CD4-positive, alpha-beta memory T cell (primary cell): Measurements from ENCODE around the gene DOCK11. TPM values are rescaled to one million over a fixed set of nuclear protein-coding genes. Genes with fewer than 3 reads are reported as not detected.

Experiments
- CTCF ChIA-PET: fragments of 350-600 bp; sonication (Branson Sonifier 250); formaldehyde crosslinking; loops from one replicate; lab custom pipeline; 2021; ENCODE audit warnings: inconsistent platforms; ENCODE audit not compliant: partially characterized antibody; lab: Charles Lee
- POLR2A ChIA-PET: fragments of 350-600 bp; sonication (Branson Sonifier 250); formaldehyde crosslinking; loops from one replicate; lab custom pipeline; 2021; ENCODE audit not compliant: partially characterized antibody; lab: Charles Lee
- DNase-seq, 5 donors: peaks; one replicate each; pipeline versions ENCODE4 v3.0.0 to v3.0.0-alpha.2; 2020 to 2022; ENCODE audit warnings: mixed read lengths in 1 of 5
- H3K27ac ChIP-seq: one replicate; pipeline ENCODE4 v1.7.0; 2013; ENCODE audit warnings: low read depth, low read length
- H3K27me3 ChIP-seq: 2 replicates; pipeline ENCODE4 v1.7.0; 2013; ENCODE audit warnings: mild to moderate bottlenecking, low read length, moderate library complexity; ENCODE audit not compliant: insufficient read depth
- H3K36me3 ChIP-seq: 2 replicates; pipeline ENCODE4 v1.7.0; 2013; ENCODE audit warnings: mild to moderate bottlenecking, low read length, moderate library complexity; ENCODE audit not compliant: insufficient read depth
- H3K4me1 ChIP-seq: 2 replicates; pipeline ENCODE4 v1.7.0; 2013; ENCODE audit warnings: mild to moderate bottlenecking, low read length, moderate library complexity; ENCODE audit not compliant: insufficient read depth
- H3K4me3 ChIP-seq, 2 donors: one replicate each; pipeline ENCODE4 v1.7.0; 2013; ENCODE audit warnings: low read length in 2 of 2, mild to moderate bottlenecking in 1 of 2
- H3K9me3 ChIP-seq, 2 donors: one replicate each; pipeline ENCODE4 v1.7.0; 2013; ENCODE audit warnings: low read length in 2 of 2, control low read depth in 1 of 2; ENCODE audit not compliant: control insufficient read depth in 1 of 2
- H3K27ac Mint-ChIP-seq, 7 donors: one replicate each; pipeline ENCODE4 v1.8.0; 2020 to 2021; ENCODE audit warnings: mixed read lengths in 7 of 7, mild to moderate bottlenecking in 6 of 7, inconsistent platforms in 3 of 7, moderate library complexity in 3 of 7
- H3K27me3 Mint-ChIP-seq, 2 donors: one replicate each; pipeline ENCODE4 v1.8.0; 2020 to 2021; ENCODE audit warnings: mixed read lengths in 2 of 2
- H3K36me3 Mint-ChIP-seq, 2 donors: one replicate each; pipeline ENCODE4 v1.8.0; 2020 to 2021; ENCODE audit warnings: mixed read lengths in 2 of 2, inconsistent platforms in 1 of 2, mild to moderate bottlenecking in 1 of 2
- H3K4me1 Mint-ChIP-seq, 4 donors: one replicate each; pipeline ENCODE4 v1.8.0; 2020 to 2021; ENCODE audit warnings: mixed read lengths in 4 of 4, mild to moderate bottlenecking in 1 of 4
- H3K4me3 Mint-ChIP-seq, 8 donors: one replicate each; pipeline ENCODE4 v1.8.0; 2020 to 2021; ENCODE audit warnings: mixed read lengths in 8 of 8, mild to moderate bottlenecking in 7 of 8, moderate library complexity in 6 of 8, inconsistent platforms in 3 of 8
- H3K9me3 Mint-ChIP-seq, 8 donors: one replicate each; pipeline ENCODE4 v1.8.0; 2020 to 2021; ENCODE audit warnings: mixed read lengths in 8 of 8, mild to moderate bottlenecking in 5 of 8, inconsistent platforms in 3 of 8, moderate library complexity in 1 of 8
- intact Hi-C: fragments of 100-400 bp; cut with micrococcal nuclease; formaldehyde crosslinking; loops from one replicate; pipeline ENCODE4 v1.15.1; 2023
- polyA plus RNA-seq, 2 donors: library from polyadenylated mRNA; unstranded; fragments of 300-500 nt; fragmentation: Illumina TruSeq; gene quantifications; one replicate each; pipeline ENCODE4 v1.2.3, GENCODE V29; 2021
- total RNA-seq, 2 experiments: library from RNA; stranded (reverse); gene quantifications; one replicate each; pipeline ENCODE4 v1.2.3, GENCODE V29; 2021

DOCK11 gene
- total and polyA plus RNA-seq, 4 experiments from 2014 or later, result 14.5 to 112 (median 75.0) TPM

GRCh38 chrX:118685393-118685792 is 189.8 kb downstream of the DOCK11 start:
- ChIA-PET POLR2A (no interaction called here), CTCF (no interaction called here)
- Histone ChIP-seq H3K4me1 (no peaks in the 10 kb centered on the region), H3K27ac (no peak overlapping the region), H3K4me3 (no peak overlapping the region), H3K9me3 (no peaks in the 10 kb centered on the region), H3K36me3 (peaks cover 20% of the 10 kb centered on the region), H3K27me3 (no peaks in the 10 kb centered on the region)
- Mint-ChIP-seq H3K4me3 (no peak overlapping the region), H3K36me3 (peaks cover 7 to 45% of the 10 kb centered on the region in 2 donors), H3K4me1 (peaks cover 0 to 2% (median 0%) of the 10 kb centered on the region in 4 donors), H3K27ac (no peak overlapping the region), H3K9me3 (peaks cover 0 to 5% (median 0%) of the 10 kb centered on the region in 8 donors), H3K27me3 (no peaks in the 10 kb centered on the region)
- intact Hi-C loops, result no loop called here
- no peak for DNase-seq

GRCh38 chrX:118688935-118689334 is 193.3 kb downstream of the DOCK11 start:
- no peak overlapping the region for H3K27ac Mint-ChIP-seq

GRCh38 chrX:118693843-118694242 is 198.2 kb downstream of the DOCK11 start:
- Histone ChIP-seq H3K27ac (no peak overlapping the region), H3K9me3 (no peaks in the 10 kb centered on the region), H3K4me3 (no peak overlapping the region), H3K36me3 (no peaks in the 10 kb centered on the region), H3K4me1 (no peaks in the 10 kb centered on the region), H3K27me3 (no peaks in the 10 kb centered on the region)
- ChIA-PET POLR2A (no interaction called here), CTCF (no interaction called here)
- no peak for DNase-seq
- Mint-ChIP-seq H3K4me1 (peaks cover 0 to 3% (median 0%) of the 10 kb centered on the region in 4 donors), H3K27ac (peak overlapping the region in 1 of 7 donors; percentile 29), H3K36me3 (peaks cover 0 to 16% of the 10 kb centered on the region in 2 donors), H3K27me3 (no peaks in the 10 kb centered on the region), H3K9me3 (peaks cover 0 to 5% (median 0%) of the 10 kb centered on the region in 8 donors), H3K4me3 (no peak overlapping the region)
- intact Hi-C loops, result no loop called here

More at GRCh38 chrX:118688935-118689334, 193.3 kb downstream of the DOCK11 start:
- no peak overlapping the region for H3K4me3 Mint-ChIP-seq
- POLR2A ChIA-PET, result no interaction called here
- no peak overlapping the region for H3K4me3 ChIP-seq
- intact Hi-C loops, result no loop called here
- CTCF ChIA-PET, result no interaction called here
- no peaks in the 10 kb centered on the region for H3K27me3 Mint-ChIP-seq
- no peaks in the 10 kb centered on the region for H3K27me3 ChIP-seq
- DNase-seq, result no peak
- peaks cover 0 to 2% (median 0%) of the 10 kb centered on the region in 4 donors for H3K4me1 Mint-ChIP-seq
- H3K9me3 Mint-ChIP-seq, result peaks cover 0 to 5% (median 0%) of the 10 kb centered on the region in 8 donors
- H3K27ac ChIP-seq, result no peak overlapping the region
- peaks cover 8% of the 10 kb centered on the region for H3K36me3 ChIP-seq
- no peaks in the 10 kb centered on the region for H3K4me1 ChIP-seq
- peaks cover 7 to 28% of the 10 kb centered on the region in 2 donors for H3K36me3 Mint-ChIP-seq
- H3K9me3 ChIP-seq, result no peaks in the 10 kb centered on the region

- no peaks in the 10 kb centered on the region for H3K4me1 ChIP-seq
- no peaks in the 10 kb centered on the region for H3K9me3 ChIP-seq
- H3K27me3 ChIP-seq, result no peaks in the 10 kb centered on the region
- intact Hi-C loops, result no loop called here
- Mint-ChIP-seq H3K27me3 (no peaks in the 10 kb centered on the region), H3K27ac (no peak overlapping the region), H3K4me3 (no peak overlapping the region), H3K4me1 (peaks cover 0 to 1% (median 0%) of the 10 kb centered on the region in 4 donors), H3K9me3 (peaks cover 0 to 3% (median 0%) of the 10 kb centered on the region in 8 donors), H3K36me3 (peaks cover 0 to 11% of the 10 kb centered on the region in 2 donors)
- no peak overlapping the region for H3K27ac ChIP-seq
- no peak overlapping the region for H3K4me3 ChIP-seq
- DNase-seq, result no peak
- ChIA-PET POLR2A (no interaction called here), CTCF (no interaction called here)
- no peaks in the 10 kb centered on the region for H3K36me3 ChIP-seq
These were observed 199.0 kb downstream of the DOCK11 start for GRCh38 chrX:118694638-118695037.

GRCh38 chrX:118698516-118699170 is 203.0 kb downstream of the DOCK11 start:
- no peaks in the 10 kb centered on the region for H3K36me3 ChIP-seq
- ChIA-PET POLR2A (no interaction called here), CTCF (no interaction called here)
- Mint-ChIP-seq H3K4me1 (peaks cover 1 to 7% (median 5%) of the 10 kb centered on the region in 4 donors), H3K9me3 (no peaks in the 10 kb centered on the region), H3K27ac (peak overlapping the region in 4 of 7 donors; percentile 22 to 47 (median 34)), H3K36me3 (peaks cover 0 to 3% of the 10 kb centered on the region in 2 donors), H3K27me3 (no peaks in the 10 kb centered on the region), H3K4me3 (no peak overlapping the region)
- H3K4me1 ChIP-seq, result no peaks in the 10 kb centered on the region
- no peak for DNase-seq
- no peak overlapping the region for H3K27ac ChIP-seq
- no peaks in the 10 kb centered on the region for H3K27me3 ChIP-seq
- no peak overlapping the region for H3K4me3 ChIP-seq
- intact Hi-C loops, result no loop called here
- no peaks in the 10 kb centered on the region for H3K9me3 ChIP-seq

GRCh38 chrX:118702741-118703140 is 207.1 kb downstream of the DOCK11 start:
- Mint-ChIP-seq H3K4me3 (no peak overlapping the region), H3K27me3 (no peaks in the 10 kb centered on the region), H3K4me1 (peaks cover 0 to 10% (median 6%) of the 10 kb centered on the region in 4 donors), H3K36me3 (no peaks in the 10 kb centered on the region), H3K9me3 (peaks cover 0 to 2% (median 0%) of the 10 kb centered on the region in 8 donors), H3K27ac (peak overlapping the region in 1 of 7 donors; percentile 78)
- Histone ChIP-seq H3K27me3 (no peaks in the 10 kb centered on the region), H3K36me3 (no peaks in the 10 kb centered on the region), H3K27ac (no peak overlapping the region), H3K4me3 (no peak overlapping the region), H3K9me3 (no peaks in the 10 kb centered on the region), H3K4me1 (no peaks in the 10 kb centered on the region)
- DNase-seq, result no peak
- CTCF ChIA-PET, result no interaction called here
- POLR2A ChIA-PET, result no interaction called here
- intact Hi-C loops, result no loop called here

- no peaks in the 10 kb centered on the region for H3K4me1 ChIP-seq
- POLR2A ChIA-PET, result no interaction called here
- Mint-ChIP-seq H3K27me3 (no peaks in the 10 kb centered on the region), H3K9me3 (peaks cover 0 to 4% (median 0%) of the 10 kb centered on the region in 8 donors), H3K4me3 (peak overlapping the region in 1 of 8 donors; percentile 26), H3K36me3 (no peaks in the 10 kb centered on the region), H3K27ac (no peak overlapping the region), H3K4me1 (peaks cover 0 to 10% (median 6%) of the 10 kb centered on the region in 4 donors)
- H3K36me3 ChIP-seq, result no peaks in the 10 kb centered on the region
- H3K4me3 ChIP-seq, result no peak overlapping the region
- H3K27ac ChIP-seq, result no peak overlapping the region
- DNase-seq, result no peak
- no peaks in the 10 kb centered on the region for H3K9me3 ChIP-seq
- intact Hi-C loops, result no loop called here
- CTCF ChIA-PET, result no interaction called here
- no peaks in the 10 kb centered on the region for H3K27me3 ChIP-seq
These were observed 211.1 kb downstream of the DOCK11 start for GRCh38 chrX:118706681-118707080.
